Karpas-422 (cell line): ENCODE results near the gene TOLLIP. TPM values are rescaled to one million over a fixed set of nuclear protein-coding genes. Genes with fewer than 3 reads are reported as not detected.
"Not testable (repeated sequence)": the region's sequence is repeated elsewhere in the genome, so short reads cannot be mapped to it uniquely, and the experiment has no call there.

Experiments
- DNase-seq: peaks from one replicate; pipeline ENCODE4 v3.0.0-alpha.2; 2015
- H2AFZ ChIP-seq: fragments of 200-600 bp; sonication (generic); 2 replicates; pipeline ENCODE4 v1.6.1; 2014; ENCODE audit warnings: antibody characterized with exemption, low read length, mixed read lengths
- H3K27ac ChIP-seq: fragments of 200-600 bp; sonication (generic); 2 replicates; pipeline ENCODE4 v1.5.1; 2014; ENCODE audit warnings: mild to moderate bottlenecking, low read length, moderate library complexity
- H3K27me3 ChIP-seq: fragments of 200-600 bp; sonication (generic); 2 replicates; pipeline ENCODE4 v1.6.1; 2014; ENCODE audit warnings: low read length, mixed read lengths
- H3K36me3 ChIP-seq: fragments of 200-600 bp; sonication (generic); 2 replicates; pipeline ENCODE4 v1.6.1; 2014; ENCODE audit warnings: low read length, mixed read lengths; ENCODE audit not compliant: insufficient read depth
- H3K4me1 ChIP-seq: fragments of 200-600 bp; sonication (generic); 2 replicates; pipeline ENCODE4 v1.6.1; 2014; ENCODE audit warnings: mild to moderate bottlenecking, low read length, mixed read lengths
- H3K4me2 ChIP-seq: fragments of 200-600 bp; sonication (generic); 2 replicates; pipeline ENCODE4 v1.6.1; 2014; ENCODE audit warnings: low read length, low read depth, mild to moderate bottlenecking; ENCODE audit not compliant: poor library complexity, severe bottlenecking
- H3K4me3 ChIP-seq: fragments of 200-600 bp; sonication (generic); 2 replicates; pipeline ENCODE4 v1.5.1; 2014; ENCODE audit warnings: mild to moderate bottlenecking, antibody characterized with exemption, low read length, mixed read lengths
- H3K79me2 ChIP-seq: fragments of 200-600 bp; sonication (generic); 2 replicates; pipeline ENCODE4 v1.6.1; 2014; ENCODE audit warnings: mild to moderate bottlenecking, low read length, mixed read lengths
- H3K9ac ChIP-seq: fragments of 200-600 bp; sonication (generic); 2 replicates; pipeline ENCODE4 v1.6.0; 2014; ENCODE audit warnings: low read length
- H3K9me2 ChIP-seq: fragments of 200-600 bp; sonication (generic), shearing (Covaris generic); replicated peaks from 2 replicates; pipeline ENCODE4 v1.6.0; 2014; ENCODE audit warnings: mild to moderate bottlenecking, low read length, moderate library complexity; ENCODE audit not compliant: insufficient read depth
- H3K9me3 ChIP-seq: fragments of 300-700, 200-600 bp; sonication (generic); 2 replicates; pipeline ENCODE4 v1.6.1; 2014; ENCODE audit warnings: low read length, mixed read lengths
- H4K20me1 ChIP-seq: fragments of 200-600 bp; sonication (generic); 2 replicates; pipeline ENCODE4 v1.6.1; 2014; ENCODE audit warnings: mild to moderate bottlenecking, antibody characterized with exemption, low read length, low read depth; ENCODE audit not compliant: insufficient read depth
- total RNA-seq: library from RNA; depleted of rRNA; stranded (reverse); fragments of >200 nt; shearing (Covaris generic); gene quantifications from 2 replicates; pipeline ENCODE4 v1.2.3, GENCODE V29; 2014; ENCODE audit warnings: low replicate concordance

Gene TOLLIP
- total RNA-seq, 1 experiment from 2014 or later = 6.5 TPM

- no peak for DNase-seq
- Histone ChIP-seq H3K27me3 (no peaks in the 10 kb centered on the region), H2AFZ (no peak overlapping the region), H3K9ac (no peak overlapping the region), H4K20me1 (no peaks in the 10 kb centered on the region), H3K9me3 (no peaks in the 10 kb centered on the region), H3K9me2 (no peaks in the 10 kb centered on the region), H3K4me3 (no peak overlapping the region), H3K36me3 (no peaks in the 10 kb centered on the region), H3K4me2 (no peak overlapping the region), H3K4me1 (no peaks in the 10 kb centered on the region), H3K79me2 (no peaks in the 10 kb centered on the region), H3K27ac (no peak overlapping the region)
Measured at GRCh38 chr11:1352696-1353382, 43.4 kb upstream of the TOLLIP start.

- Histone ChIP-seq H3K9ac (no peak overlapping the region), H3K4me1 (no peaks in the 10 kb centered on the region), H3K4me3 (no peak overlapping the region), H3K79me2 (no peaks in the 10 kb centered on the region), H3K27ac (no peak overlapping the region), H3K9me2 (no peaks in the 10 kb centered on the region), H3K4me2 (no peak overlapping the region), H3K36me3 (no peaks in the 10 kb centered on the region), H3K9me3 (no peaks in the 10 kb centered on the region), H3K27me3 (no peaks in the 10 kb centered on the region), H2AFZ (no peak overlapping the region), H4K20me1 (no peaks in the 10 kb centered on the region)
- no peak for DNase-seq
Measured at GRCh38 chr11:1351278-1351937, 42.0 kb upstream of the TOLLIP start.

- no peak overlapping the region for H3K4me3 ChIP-seq
- H3K27me3 ChIP-seq = no peaks in the 10 kb centered on the region
- no peaks in the 10 kb centered on the region for H3K4me1 ChIP-seq
- no peak overlapping the region for H3K27ac ChIP-seq
- H3K79me2 ChIP-seq = no peaks in the 10 kb centered on the region
- no peaks in the 10 kb centered on the region for H3K9me3 ChIP-seq
- no peak overlapping the region for H3K4me2 ChIP-seq
- H2AFZ ChIP-seq = no peak overlapping the region
- no peak for DNase-seq
- no peak overlapping the region for H3K9ac ChIP-seq
- H3K36me3 ChIP-seq = no peaks in the 10 kb centered on the region
- H4K20me1 ChIP-seq = no peaks in the 10 kb centered on the region
- H3K9me2 ChIP-seq = no peaks in the 10 kb centered on the region
Measured at GRCh38 chr11:1350086-1350725, 40.8 kb upstream of the TOLLIP start.

GRCh38 chr11:1349327-1350041 is 40.1 kb upstream of the TOLLIP start:
- no peak overlapping the region for H3K4me3 ChIP-seq
- H3K27ac ChIP-seq = no peak overlapping the region
- H3K9ac ChIP-seq = no peak overlapping the region
- no peak overlapping the region for H3K4me2 ChIP-seq
- no peaks in the 10 kb centered on the region for H3K27me3 ChIP-seq
- no peaks in the 10 kb centered on the region for H3K9me2 ChIP-seq
- H3K36me3 ChIP-seq = no peaks in the 10 kb centered on the region
- H3K9me3 ChIP-seq = no peaks in the 10 kb centered on the region
- DNase-seq = no peak
- H3K4me1 ChIP-seq = no peaks in the 10 kb centered on the region
- H4K20me1 ChIP-seq = no peaks in the 10 kb centered on the region
- H2AFZ ChIP-seq = no peak overlapping the region
- H3K79me2 ChIP-seq = no peaks in the 10 kb centered on the region

GRCh38 chr11:1348796-1349326 is 39.4 kb upstream of the TOLLIP start:
- Histone ChIP-seq H3K4me3 (no peak overlapping the region), H4K20me1 (no peaks in the 10 kb centered on the region), H3K4me1 (no peaks in the 10 kb centered on the region), H3K36me3 (no peaks in the 10 kb centered on the region), H3K9me3 (no peaks in the 10 kb centered on the region), H3K79me2 (no peaks in the 10 kb centered on the region), H3K27me3 (no peaks in the 10 kb centered on the region), H3K9me2 (no peaks in the 10 kb centered on the region), H3K4me2 (no peak overlapping the region), H3K27ac (no peak overlapping the region), H2AFZ (no peak overlapping the region), H3K9ac (no peak overlapping the region)
- no peak for DNase-seq

- Histone ChIP-seq H3K4me3 (no peak overlapping the region), H3K9ac (no peak overlapping the region), H3K9me3 (no peaks in the 10 kb centered on the region), H3K27me3 (no peaks in the 10 kb centered on the region), H3K36me3 (no peaks in the 10 kb centered on the region), H4K20me1 (no peaks in the 10 kb centered on the region), H3K4me2 (no peak overlapping the region), H3K4me1 (no peaks in the 10 kb centered on the region), H3K79me2 (no peaks in the 10 kb centered on the region), H2AFZ (no peak overlapping the region), H3K9me2 (no peaks in the 10 kb centered on the region), H3K27ac (no peak overlapping the region)
- DNase-seq = no peak
Measured at GRCh38 chr11:1348146-1348795, 38.8 kb upstream of the TOLLIP start.

GRCh38 chr11:1347411-1347999 is 38.1 kb upstream of the TOLLIP start:
- not testable (repeated sequence) for DNase-seq, H3K27ac ChIP-seq, H3K4me1 ChIP-seq, H3K9ac ChIP-seq, H4K20me1 ChIP-seq, H3K9me3 ChIP-seq, H2AFZ ChIP-seq, H3K27me3 ChIP-seq, H3K79me2 ChIP-seq, H3K4me2 ChIP-seq, H3K36me3 ChIP-seq, H3K4me3 ChIP-seq, H3K9me2 ChIP-seq
